K562 (cell line): ENCODE results near the gene PBX2. TPM values are rescaled to one million over a fixed set of nuclear protein-coding genes. Genes with fewer than 3 reads are reported as not detected.

Experiments
- BRD4 ChIP-seq: fragments of 200-600 bp; sonication (generic); IDR thresholded peaks from 2 replicates; pipeline ENCODE4 v1.6.1; 2017; ENCODE audit warnings: inconsistent platforms
- C11orf30 ChIP-seq: fragments of 450-650 bp; IDR thresholded peaks from 2 replicates; pipeline ENCODE4 v1.6.1; 2016; ENCODE audit warnings: low read depth, mild to moderate bottlenecking
- CC2D1A ChIP-seq: fragments of 450-650 bp; IDR thresholded peaks from 2 replicates; pipeline ENCODE4 v1.6.1; 2017; ENCODE audit warnings: mild to moderate bottlenecking
- CEBPG ChIP-seq, 3 experiments: fragments of 200-800 bp in 1 of 3; sonication (Bioruptor generic) in 1 of 3; sonication (generic) in 1 of 3; formaldehyde crosslinking in 1 of 3; IDR thresholded peaks in 2 of 3; conservative IDR thresholded peaks in 1 of 3; 2 replicates each; pipeline versions ENCODE4 v1.6.1 to v1.8.0; 2016 to 2022; ENCODE audit warnings: missing compliant biosample characterization in 2 of 3, missing genetic modification characterization in 2 of 3, mild to moderate bottlenecking in 1 of 3, missing genetic modification reagents in 1 of 3
- ERF ChIP-seq: fragments of 450-650 bp; formaldehyde crosslinking; IDR thresholded peaks from 2 replicates; pipeline ENCODE4 v1.4.0; 2020; ENCODE audit warnings: mild to moderate bottlenecking, mixed read lengths
- FOSL1 ChIP-seq: fragments of 200-800 bp; sonication (Bioruptor generic); conservative IDR thresholded peaks from 2 replicates; pipeline ENCODE4 v1.6.1; 2016; ENCODE audit warnings: missing genetic modification characterization, missing compliant biosample characterization
- HIVEP1 ChIP-seq: fragments of 250-450 bp; sonication (Bioruptor Pico); IDR thresholded peaks from 2 replicates; pipeline ENCODE4 v1.4.0; 2020; ENCODE audit warnings: mild to moderate bottlenecking
- KAT7 ChIP-seq: sonication (generic); formaldehyde crosslinking; IDR thresholded peaks from 2 replicates; pipeline ENCODE4 v1.8.0; 2022; ENCODE audit warnings: missing genetic modification reagents, mild to moderate bottlenecking, borderline replicate concordance
- MECOM ChIP-seq: fragments of 250-450 bp; sonication (Bioruptor Pico); IDR thresholded peaks from 2 replicates; pipeline ENCODE4 v1.8.0; 2022; ENCODE audit warnings: inconsistent platforms
- MED1 ChIP-seq: sonication (generic); formaldehyde crosslinking; IDR thresholded peaks from 2 replicates; pipeline ENCODE4 v1.8.1; 2023; ENCODE audit warnings: missing genetic modification reagents, borderline replicate concordance
- NCOA6 ChIP-seq: fragments of 450-650 bp; IDR thresholded peaks from 2 replicates; pipeline ENCODE4 v1.6.1; 2017; ENCODE audit warnings: mild to moderate bottlenecking
- PPARD ChIP-seq: fragments of 250-450 bp; sonication (Bioruptor Pico); IDR thresholded peaks from 2 replicates; pipeline ENCODE4 v1.8.0; 2022; ENCODE audit warnings: inconsistent platforms, mild to moderate bottlenecking, moderate library complexity
- PYGO2 ChIP-seq: fragments of 450-650 bp; IDR thresholded peaks from 2 replicates; pipeline ENCODE4 v1.6.1; 2016; ENCODE audit warnings: mild to moderate bottlenecking, missing genetic modification characterization, moderate library complexity, missing compliant biosample characterization
- RBM14 ChIP-seq: fragments of 200-400 bp; formaldehyde crosslinking; IDR thresholded peaks from 2 replicates; pipeline ENCODE4 v1.6.1; 2018; ENCODE audit warnings: low read depth, mild to moderate bottlenecking, low read length, moderate library complexity, borderline replicate concordance; ENCODE audit not compliant: insufficient read depth
- RUNX1 ChIP-seq: sonication (generic); IDR thresholded peaks from 2 replicates; pipeline ENCODE4 v1.6.1; 2016; ENCODE audit warnings: antibody characterized with exemption, low read depth
- SNRNP70 ChIP-seq: fragments of 200-400 bp; formaldehyde crosslinking; optimal IDR thresholded peaks from 2 replicates; pipeline ENCODE3; 2017; ENCODE audit warnings: low read depth, low read length
- SRSF1 ChIP-seq: fragments of 200-400 bp; formaldehyde crosslinking; IDR thresholded peaks from 2 replicates; pipeline ENCODE4 v1.6.1; 2017; ENCODE audit warnings: mild to moderate bottlenecking, low read depth, low read length, moderate library complexity
- THRA ChIP-seq: fragments of 450-650 bp; IDR thresholded peaks from 2 replicates; pipeline ENCODE4 v1.6.1; 2017; ENCODE audit warnings: mild to moderate bottlenecking, moderate library complexity
- ZHX1 ChIP-seq: fragments of 150-350 bp; conservative IDR thresholded peaks from 2 replicates; pipeline ENCODE4 v1.6.1; 2014; ENCODE audit warnings: low read length
- ZNF133 ChIP-seq: fragments of 250-450 bp; sonication (Bioruptor Pico); IDR thresholded peaks from 2 replicates; pipeline ENCODE4 v1.4.0; 2020; ENCODE audit warnings: mild to moderate bottlenecking
- ZNF583 ChIP-seq: fragments of 250-450 bp; sonication (Bioruptor Pico); IDR thresholded peaks from 2 replicates; pipeline ENCODE4 v1.4.0; 2020
- ZNF696 ChIP-seq: fragments of 250-450 bp; sonication (Bioruptor Pico); conservative IDR thresholded peaks from 2 replicates; pipeline ENCODE4 v1.4.0; 2020; ENCODE audit warnings: mild to moderate bottlenecking, moderate library complexity
- ZNF75A ChIP-seq: fragments of 450-650 bp; formaldehyde crosslinking; IDR thresholded peaks from 2 replicates; pipeline ENCODE4 v1.4.0; 2020; ENCODE audit warnings: mild to moderate bottlenecking
- ZNF766 ChIP-seq: fragments of 200-800 bp; sonication (Bioruptor generic); conservative IDR thresholded peaks from 2 replicates; pipeline ENCODE4 v1.6.1; 2016; ENCODE audit warnings: missing genetic modification characterization, missing compliant biosample characterization
- polyA plus RNA-seq, 8 experiments: library from polyadenylated mRNA; depleted of rRNA in 4 of 8; stranded (reverse) in 5 of 8; unstranded in 3 of 8; fragments of >200 nt; fragmentation: Nextera tagmentation in 2 of 8; fragmentation: Illumina TruSeq in 1 of 8; extraction: Ambion mirVana in 2 of 8; extraction: Trizol in 1 of 8; gene quantifications; 2 replicates each; pipeline versions ENCODE4 v1.2.1 to v1.2.3, GENCODE V29; 2011 to 2014; ENCODE audit warnings: inconsistent platforms in 1 of 8, missing spikeins in 1 of 8
- total RNA-seq, 7 experiments: library from RNA; depleted of rRNA in 6 of 7; stranded (reverse); fragments of >200 nt in 6 of 7; fragmentation: Illumina TruSeq in 2 of 7; extraction: Trizol in 2 of 7; gene quantifications; 2 replicates each; pipeline versions ENCODE4 v1.2.1 to v1.2.3, GENCODE V29; 2011 to 2021; ENCODE audit warnings: low replicate concordance in 1 of 7
- TF ChIP-seq, protein P1 (sequence below): sonication (generic); IDR thresholded peaks from 2 replicates; pipeline ENCODE4 v1.6.1; 2016

PBX2 gene
- total and polyA plus RNA-seq, 9 of the 15 experiments (the other 6 are each of a cell fraction or from before 2014, with no cell fraction given), result 1.9 to 134 (median 62.5) TPM

- TF ChIP-seq MECOM (CRISPR knock-in tag) (no peak), ZHX1 (no peak), PYGO2 (tag) (no peak), ZNF133 (CRISPR knock-in tag) (no peak), RUNX1 (no peak; the same call in 1 of the 2 replicates), ZNF696 (CRISPR knock-in tag) (no peak), PPARD (no peak), BRD4 (no peak; the same call in 1 of the 2 replicates), SRSF1 (no peak), THRA (no peak), CEBPG (CRISPR knock-in tag; IDR thresholded peaks at IDR 0.05) (no peak), CEBPG (tag; conservative IDR thresholded peaks at IDR 0.05 in 1 of 2, IDR thresholded peaks at IDR 0.05 in 1 of 2) (no peak), ZNF766 (no peak), CC2D1A (peak; percentile 73), ZNF583 (CRISPR knock-in tag) (no peak), HIVEP1 (CRISPR knock-in tag) (no peak), FOSL1 (tag) (peak; percentile 30; the same call in 1 of the 2 replicates), ERF (CRISPR knock-in tag) (no peak), NCOA6 (peak; percentile 64; the same call in 1 of the 2 replicates), MED1 (no peak), SNRNP70 (no peak), C11orf30 (no peak), ZNF75A (CRISPR knock-in tag) (no peak), RBM14 (0 out of 2 replicates have a peak, but pooled peaks have one; percentile 16), KAT7 (CRISPR knock-in tag) (no peak; the same call in 1 of the 2 replicates)
- TF ChIP-seq, protein P1, sequence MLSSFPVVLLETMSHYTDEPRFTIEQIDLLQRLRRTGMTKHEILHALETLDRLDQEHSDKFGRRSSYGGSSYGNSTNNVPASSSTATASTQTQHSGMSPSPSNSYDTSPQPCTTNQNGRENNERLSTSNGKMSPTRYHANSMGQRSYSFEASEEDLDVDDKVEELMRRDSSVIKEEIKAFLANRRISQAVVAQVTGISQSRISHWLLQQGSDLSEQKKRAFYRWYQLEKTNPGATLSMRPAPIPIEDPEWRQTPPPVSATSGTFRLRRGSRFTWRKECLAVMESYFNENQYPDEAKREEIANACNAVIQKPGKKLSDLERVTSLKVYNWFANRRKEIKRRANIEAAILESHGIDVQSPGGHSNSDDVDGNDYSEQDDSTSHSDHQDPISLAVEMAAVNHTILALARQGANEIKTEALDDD, result no peak
Observed at GRCh38 chr6:32154514-32155161, 35.4 kb downstream of the PBX2 start (continued).
